ENCODE measurements around the gene FAM83B.

DNA sequence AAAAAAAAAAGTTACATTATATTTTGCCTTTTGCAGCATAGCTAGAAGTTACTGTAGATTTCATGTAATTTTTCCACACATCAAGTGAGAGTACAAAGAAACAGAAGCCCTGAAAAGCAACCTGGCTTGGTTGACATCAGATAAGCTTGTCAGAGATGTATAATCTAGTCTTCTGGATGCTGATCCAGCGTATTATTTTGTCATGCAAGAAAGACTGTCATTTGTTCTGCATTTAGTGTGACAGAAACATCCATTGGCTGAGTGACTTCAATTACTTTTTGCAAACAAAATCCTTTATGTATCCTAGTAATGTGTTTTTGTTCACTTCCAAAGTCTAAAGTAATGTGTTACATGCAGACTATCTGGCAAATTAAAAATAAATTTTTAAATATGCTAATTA is 75.3 kb downstream of the FAM83B start:
- TF ChIP-seq, protein P1, sequence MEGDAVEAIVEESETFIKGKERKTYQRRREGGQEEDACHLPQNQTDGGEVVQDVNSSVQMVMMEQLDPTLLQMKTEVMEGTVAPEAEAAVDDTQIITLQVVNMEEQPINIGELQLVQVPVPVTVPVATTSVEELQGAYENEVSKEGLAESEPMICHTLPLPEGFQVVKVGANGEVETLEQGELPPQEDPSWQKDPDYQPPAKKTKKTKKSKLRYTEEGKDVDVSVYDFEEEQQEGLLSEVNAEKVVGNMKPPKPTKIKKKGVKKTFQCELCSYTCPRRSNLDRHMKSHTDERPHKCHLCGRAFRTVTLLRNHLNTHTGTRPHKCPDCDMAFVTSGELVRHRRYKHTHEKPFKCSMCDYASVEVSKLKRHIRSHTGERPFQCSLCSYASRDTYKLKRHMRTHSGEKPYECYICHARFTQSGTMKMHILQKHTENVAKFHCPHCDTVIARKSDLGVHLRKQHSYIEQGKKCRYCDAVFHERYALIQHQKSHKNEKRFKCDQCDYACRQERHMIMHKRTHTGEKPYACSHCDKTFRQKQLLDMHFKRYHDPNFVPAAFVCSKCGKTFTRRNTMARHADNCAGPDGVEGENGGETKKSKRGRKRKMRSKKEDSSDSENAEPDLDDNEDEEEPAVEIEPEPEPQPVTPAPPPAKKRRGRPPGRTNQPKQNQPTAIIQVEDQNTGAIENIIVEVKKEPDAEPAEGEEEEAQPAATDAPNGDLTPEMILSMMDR (conservative IDR thresholded peaks at IDR 0.05), result no peak
- TF ChIP-seq EZH2 (IDR thresholded peaks at IDR 0.05; ENCODE audit: low read depth), result no peak
